ENCODE measurements around the gene AOX1.

AOX1 gene

GRCh38 chr2:200670751-200671150, 84.9 kb downstream of the AOX1 start:
- TF ChIP-seq CTCF (IDR thresholded peaks at IDR 0.05; ENCODE audit: insufficient read depth, low read depth, low read length, missing control alignments): no peak
- no peak for DNase-seq (ENCODE audit: low read depth)
- no peak overlapping the region for H3K4me3 ChIP-seq (ENCODE audit: low read length)

- TF ChIP-seq CTCF (IDR thresholded peaks at IDR 0.05; ENCODE audit: insufficient read depth, low read depth, low read length, missing control alignments): no peak
- no peak for DNase-seq (ENCODE audit: low read depth)
- no peak overlapping the region for H3K4me3 ChIP-seq (ENCODE audit: low read length)
Measured at GRCh38 chr2:200673191-200673590, 87.4 kb downstream of the AOX1 start.

GRCh38 chr2:200674837-200675236, 89.0 kb downstream of the AOX1 start:
- no peak for DNase-seq (ENCODE audit: low read depth)
- no peak for TF ChIP-seq CTCF (IDR thresholded peaks at IDR 0.05; ENCODE audit: insufficient read depth, low read depth, low read length, missing control alignments)
- no peak overlapping the region for H3K4me3 ChIP-seq (ENCODE audit: low read length)

- DNase-seq (ENCODE audit: low read depth): no peak
- TF ChIP-seq CTCF (IDR thresholded peaks at IDR 0.05; ENCODE audit: insufficient read depth, low read depth, low read length, missing control alignments): no peak
- H3K4me3 ChIP-seq (ENCODE audit: low read length): no peak overlapping the region
Measured at GRCh38 chr2:200677171-200677570, 91.4 kb downstream of the AOX1 start.

- DNase-seq (ENCODE audit: low read depth): no peak
- H3K4me3 ChIP-seq (ENCODE audit: low read length): no peak overlapping the region
- no peak for TF ChIP-seq CTCF (IDR thresholded peaks at IDR 0.05; ENCODE audit: insufficient read depth, low read depth, low read length, missing control alignments)
Measured at GRCh38 chr2:200677721-200678532, 92.1 kb downstream of the AOX1 start.

GRCh38 chr2:200679127-200679526, 93.3 kb downstream of the AOX1 start:
- no peak for DNase-seq (ENCODE audit: low read depth)
- H3K4me3 ChIP-seq (ENCODE audit: low read length): no peak overlapping the region
- TF ChIP-seq CTCF (IDR thresholded peaks at IDR 0.05; ENCODE audit: insufficient read depth, low read depth, low read length, missing control alignments): no peak

GRCh38 chr2:200679535-200679934, 93.7 kb downstream of the AOX1 start:
- H3K4me3 ChIP-seq (ENCODE audit: low read length): no peak overlapping the region
- no peak for DNase-seq (ENCODE audit: low read depth)
- no peak for TF ChIP-seq CTCF (IDR thresholded peaks at IDR 0.05; ENCODE audit: insufficient read depth, low read depth, low read length, missing control alignments)

Data from epithelial cell of esophagus (primary cell).